Activated CD4-positive, alpha-beta T cell treated with anti-CD3 and anti-CD28 coated beads, Interleukin-2, amount 10 ng/mL, durations not matched to agents 7 days and 5 days (primary cell): ENCODE results near the gene MEF2D. TPM values are rescaled to one million over a fixed set of nuclear protein-coding genes. Genes with fewer than 3 reads are reported as not detected.

Source experiments
- CTCF ChIA-PET: fragments of 350-600 bp; sonication (Branson Sonifier 250); formaldehyde crosslinking; loops from one replicate; lab custom pipeline; 2021; ENCODE audit warnings: antibody characterized with exemption; lab: Charles Lee
- POLR2A ChIA-PET: fragments of 350-600 bp; sonication (Branson Sonifier 250); formaldehyde crosslinking; loops from one replicate; lab custom pipeline; 2021; ENCODE audit warnings: antibody characterized with exemption; lab: Charles Lee
- DNase-seq: peaks from one replicate; pipeline ENCODE4 v3.0.0-alpha.2; 2020
- H3K27ac Mint-ChIP-seq: one replicate; pipeline ENCODE4 v1.8.0; 2021; ENCODE audit warnings: mild to moderate bottlenecking, moderate library complexity, mixed read lengths
- H3K27me3 Mint-ChIP-seq: one replicate; pipeline ENCODE4 v1.8.0; 2021; ENCODE audit warnings: mixed read lengths
- H3K36me3 Mint-ChIP-seq: one replicate; pipeline ENCODE4 v1.8.0; 2021; ENCODE audit warnings: low read depth, mixed read lengths
- H3K4me1 Mint-ChIP-seq: one replicate; pipeline ENCODE4 v1.8.0; 2021; ENCODE audit warnings: mixed read lengths
- H3K4me3 Mint-ChIP-seq: one replicate; pipeline ENCODE4 v1.8.0; 2021; ENCODE audit warnings: mild to moderate bottlenecking, moderate library complexity, mixed read lengths
- H3K9me3 Mint-ChIP-seq: one replicate; pipeline ENCODE4 v1.8.0; 2021; ENCODE audit warnings: mixed read lengths
- total RNA-seq, 2 experiments: library from RNA; stranded (reverse); gene quantifications; one replicate each; pipeline ENCODE4 v1.2.3, GENCODE V29; 2021

MEF2D gene
- total RNA-seq, 2 experiments from 2014 or later: 34.0 to 39.4 TPM

DNA sequence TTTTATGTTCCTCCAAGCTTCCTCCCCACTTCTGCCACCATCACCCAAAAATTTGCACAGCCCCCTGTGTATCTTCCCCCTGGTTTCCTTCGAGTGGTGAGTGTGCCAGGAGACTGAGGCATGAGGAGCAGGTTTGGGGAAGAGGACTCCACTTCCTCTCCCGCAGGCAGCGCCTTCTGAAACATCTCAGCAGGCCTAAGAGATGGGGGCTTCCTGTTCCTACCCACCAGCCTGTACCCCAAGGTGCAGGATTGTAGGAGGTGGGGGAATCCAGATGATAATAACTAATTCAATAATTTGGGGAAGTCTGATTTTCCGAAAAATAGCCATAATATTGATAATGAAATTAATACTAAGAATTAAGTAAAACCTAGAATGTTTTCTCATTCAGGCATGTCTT lies 69.2 kb downstream of the MEF2D start:
- POLR2A ChIA-PET: no interaction called here
- Mint-ChIP-seq H3K4me3 (no peak overlapping the region), H3K27ac (no peak overlapping the region), H3K27me3 (peaks cover 95% of the 10 kb centered on the region), H3K36me3 (peaks cover 2% of the 10 kb centered on the region), H3K4me1 (peaks cover 7% of the 10 kb centered on the region), H3K9me3 (no peaks in the 10 kb centered on the region)
- CTCF ChIA-PET: interaction anchor here (0.6 to 6.5 kb wide), 4 partner anchors 14 to 59 kb away, joined by 3 to 36 read pairs (median 8); no protein-coding TSS in a partner anchor
- no peak for DNase-seq

DNA sequence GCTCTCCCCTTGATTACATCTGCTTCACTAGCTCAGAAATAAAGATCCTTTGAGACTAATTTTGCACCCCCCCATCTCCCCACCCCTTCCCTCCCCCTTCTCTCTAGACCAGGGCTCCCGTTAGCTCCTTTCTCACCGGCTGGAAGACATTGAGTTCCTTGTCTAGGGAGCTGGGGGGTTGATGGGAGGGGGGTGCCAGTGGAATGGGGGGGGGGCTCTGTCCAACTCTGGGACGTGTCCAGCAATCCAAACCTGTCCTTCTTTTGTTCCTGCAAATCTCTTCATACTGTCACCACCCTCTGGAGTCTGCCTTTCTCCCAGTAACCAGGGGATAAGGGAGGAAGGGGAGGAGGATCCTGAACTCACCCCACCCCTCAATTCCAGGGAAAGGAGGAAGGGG lies 69.7 kb downstream of the MEF2D start:
- H3K27ac Mint-ChIP-seq: no peak overlapping the region
- ChIA-PET CTCF (interaction anchor here (6.5 kb wide), 1 partner anchor 45 kb away, joined by 36 read pairs; no protein-coding TSS in a partner anchor), POLR2A (no interaction called here)
- H3K36me3 Mint-ChIP-seq: peaks cover 2% of the 10 kb centered on the region
- no peak for DNase-seq
- no peak overlapping the region for H3K4me3 Mint-ChIP-seq
- no peaks in the 10 kb centered on the region for H3K9me3 Mint-ChIP-seq
- H3K27me3 Mint-ChIP-seq: peaks cover 96% of the 10 kb centered on the region
- peaks cover 6% of the 10 kb centered on the region for H3K4me1 Mint-ChIP-seq

DNA sequence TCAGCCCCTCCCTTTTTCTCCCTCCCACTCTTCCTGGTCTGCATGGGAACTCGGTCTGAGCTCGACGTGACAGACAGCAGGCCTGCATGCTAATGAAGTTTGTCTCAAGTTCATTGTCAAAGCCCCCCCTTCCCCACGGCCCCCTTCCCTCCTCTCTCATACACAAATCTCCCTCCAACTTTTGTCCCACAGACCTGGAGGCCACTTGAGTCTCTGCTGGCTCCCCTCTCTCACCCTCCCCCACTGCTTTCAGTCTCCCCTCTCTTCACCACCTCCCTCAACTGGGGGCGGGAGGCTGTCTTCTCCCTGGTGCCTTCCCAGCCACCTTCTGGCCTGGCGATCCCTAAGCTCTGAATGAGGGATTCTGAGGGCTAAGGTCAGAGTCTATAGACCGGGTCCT lies 70.3 kb downstream of the MEF2D start:
- Mint-ChIP-seq H3K27me3 (peaks cover 97% of the 10 kb centered on the region), H3K27ac (no peak overlapping the region), H3K4me3 (no peak overlapping the region), H3K9me3 (no peaks in the 10 kb centered on the region), H3K36me3 (no peaks in the 10 kb centered on the region), H3K4me1 (peaks cover 3% of the 10 kb centered on the region)
- ChIA-PET CTCF (interaction anchor here (0.5 to 6.5 kb wide), 4 partner anchors 14 to 59 kb away, joined by 3 to 36 read pairs (median 4); no protein-coding TSS in a partner anchor), POLR2A (no interaction called here)
- no peak for DNase-seq

DNA sequence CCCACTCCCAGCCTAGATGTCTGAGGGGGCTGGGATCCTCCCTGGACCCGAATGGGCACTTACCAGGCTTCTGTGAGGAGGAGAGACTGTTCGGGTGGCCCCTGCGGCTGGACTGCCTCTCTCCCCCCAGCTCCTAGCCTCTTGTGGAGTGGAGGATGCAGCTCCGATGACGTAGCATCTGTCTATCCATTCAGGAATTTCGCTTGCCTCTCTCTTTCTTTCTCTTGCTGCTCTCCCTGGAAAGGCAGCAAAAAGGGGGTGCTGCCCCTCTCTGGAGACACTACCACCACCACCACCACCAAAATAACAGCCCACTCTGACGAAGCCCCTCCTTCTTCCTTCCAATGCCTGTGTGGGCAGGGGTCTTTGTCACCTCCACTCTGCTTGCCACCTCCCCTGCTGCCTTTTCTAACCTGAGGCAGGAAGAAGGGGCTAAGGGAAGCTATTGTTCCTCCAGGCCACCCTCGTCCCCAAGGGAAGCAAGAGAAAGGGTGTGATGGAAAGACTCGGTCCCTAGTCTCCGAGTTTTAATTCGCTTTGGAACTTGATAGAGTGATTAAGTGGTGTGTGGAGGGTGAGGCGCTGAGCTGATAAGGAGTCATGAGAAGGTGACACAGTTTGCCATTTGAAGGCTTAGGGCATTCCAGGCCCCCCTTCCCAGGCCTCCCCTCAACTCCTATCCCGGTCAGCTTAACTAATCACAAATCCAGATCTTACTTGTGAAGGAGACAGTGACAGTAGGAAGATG lies 71.1 kb downstream of the MEF2D start:
- no peaks in the 10 kb centered on the region for H3K4me1 Mint-ChIP-seq
- peaks cover 97% of the 10 kb centered on the region for H3K27me3 Mint-ChIP-seq
- H3K9me3 Mint-ChIP-seq: no peaks in the 10 kb centered on the region
- H3K27ac Mint-ChIP-seq: no peak overlapping the region
- CTCF ChIA-PET: interaction anchor here (0.5 to 6.5 kb wide), 5 partner anchors 13 to 60 kb away, joined by 3 to 36 read pairs (median 4); no protein-coding TSS in a partner anchor
- no peak overlapping the region for H3K4me3 Mint-ChIP-seq
- DNase-seq: no peak
- H3K36me3 Mint-ChIP-seq: no peaks in the 10 kb centered on the region
- POLR2A ChIA-PET: no interaction called here

DNA sequence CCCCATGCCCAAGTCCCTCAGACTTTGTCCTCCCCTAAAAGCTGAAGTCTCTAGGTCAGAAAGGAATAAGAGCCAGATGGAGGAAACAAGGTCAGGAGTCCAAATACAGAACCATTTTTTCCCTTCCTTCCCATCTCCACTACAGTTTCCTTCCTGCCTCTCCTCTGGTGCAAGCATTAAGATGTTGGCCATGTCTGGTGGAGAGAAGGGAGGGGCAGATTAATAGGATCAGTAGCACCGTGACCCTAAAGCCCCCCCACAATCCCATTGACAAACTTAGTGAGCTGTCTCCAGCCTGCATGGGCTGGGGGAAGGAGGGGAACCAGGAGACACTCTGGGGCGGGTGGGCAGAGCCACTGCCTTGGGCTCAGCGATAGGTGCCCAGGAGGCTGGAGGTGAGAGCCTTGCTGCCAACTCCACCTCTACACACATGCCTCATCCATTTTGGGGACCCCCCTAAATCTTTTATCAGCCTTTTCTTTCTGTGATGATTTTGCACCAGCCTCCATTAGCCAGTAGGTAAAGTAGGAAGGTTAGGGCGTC lies 71.8 kb downstream of the MEF2D start:
- ChIA-PET POLR2A (no interaction called here), CTCF (interaction anchor here (1.4 to 6.5 kb wide), 2 partner anchors 14 to 43 kb away, joined by 3 to 36 read pairs; no protein-coding TSS in a partner anchor)
- H3K27ac Mint-ChIP-seq: no peak overlapping the region
- H3K27me3 Mint-ChIP-seq: peaks cover 97% of the 10 kb centered on the region
- H3K36me3 Mint-ChIP-seq: no peaks in the 10 kb centered on the region
- H3K9me3 Mint-ChIP-seq: no peaks in the 10 kb centered on the region
- no peak for DNase-seq
- H3K4me3 Mint-ChIP-seq: no peak overlapping the region
- no peaks in the 10 kb centered on the region for H3K4me1 Mint-ChIP-seq

DNA sequence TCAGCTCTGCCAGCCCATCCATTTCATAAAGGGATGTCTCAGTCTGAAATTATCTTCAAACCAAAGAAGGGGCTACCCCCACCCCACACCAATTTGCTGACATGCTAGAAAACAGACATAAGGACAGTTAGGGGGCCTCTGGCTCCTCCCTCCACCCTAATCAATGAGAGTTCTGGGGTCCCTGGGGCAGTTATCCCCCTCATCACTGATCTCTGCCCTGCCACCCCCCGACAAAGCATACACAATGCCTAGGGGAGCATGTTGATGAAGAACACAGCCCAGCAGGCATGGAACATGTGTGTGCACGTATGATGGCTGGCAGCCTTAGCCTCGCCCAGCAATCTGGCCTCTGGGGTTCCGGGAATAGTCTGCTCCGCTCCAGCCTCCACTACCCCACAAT lies 72.6 kb downstream of the MEF2D start:
- DNase-seq: no peak
- H3K9me3 Mint-ChIP-seq: no peaks in the 10 kb centered on the region
- POLR2A ChIA-PET: no interaction called here
- peaks cover 97% of the 10 kb centered on the region for H3K27me3 Mint-ChIP-seq
- H3K27ac Mint-ChIP-seq: no peak overlapping the region
- no peaks in the 10 kb centered on the region for H3K4me1 Mint-ChIP-seq
- no peak overlapping the region for H3K4me3 Mint-ChIP-seq
- CTCF ChIA-PET: interaction anchor here (0.6 to 6.5 kb wide), 2 partner anchors 9 to 42 kb away, joined by 3 to 36 read pairs; no protein-coding TSS in a partner anchor
- H3K36me3 Mint-ChIP-seq: no peaks in the 10 kb centered on the region

DNA sequence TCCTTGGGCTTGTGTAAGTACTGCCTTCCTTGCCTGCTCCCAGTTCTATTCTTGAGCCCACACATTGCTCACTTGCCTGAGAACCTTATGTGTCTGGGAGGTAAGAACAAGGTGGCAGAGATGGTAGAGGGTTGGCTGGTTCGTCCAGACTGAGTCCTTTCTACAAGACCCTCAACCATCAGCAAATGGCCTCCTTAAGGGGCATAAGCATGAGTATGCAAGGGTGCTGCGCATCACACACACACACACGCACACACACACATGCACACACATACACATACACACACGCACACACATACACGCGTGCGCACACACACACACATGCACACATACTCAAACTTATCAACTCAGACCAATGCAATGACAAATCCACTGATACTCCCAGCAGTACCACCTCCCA lies 74.6 kb downstream of the MEF2D start:
- ChIA-PET CTCF (interaction anchor here (0.9 kb wide), 1 partner anchor 40 kb away, joined by 3 read pairs; no protein-coding TSS in a partner anchor), POLR2A (no interaction called here)
- Mint-ChIP-seq H3K9me3 (no peaks in the 10 kb centered on the region), H3K27me3 (peaks cover 95% of the 10 kb centered on the region), H3K4me1 (peaks cover 6% of the 10 kb centered on the region), H3K36me3 (no peaks in the 10 kb centered on the region), H3K4me3 (no peak overlapping the region), H3K27ac (no peak overlapping the region)
- DNase-seq: no peak

DNA sequence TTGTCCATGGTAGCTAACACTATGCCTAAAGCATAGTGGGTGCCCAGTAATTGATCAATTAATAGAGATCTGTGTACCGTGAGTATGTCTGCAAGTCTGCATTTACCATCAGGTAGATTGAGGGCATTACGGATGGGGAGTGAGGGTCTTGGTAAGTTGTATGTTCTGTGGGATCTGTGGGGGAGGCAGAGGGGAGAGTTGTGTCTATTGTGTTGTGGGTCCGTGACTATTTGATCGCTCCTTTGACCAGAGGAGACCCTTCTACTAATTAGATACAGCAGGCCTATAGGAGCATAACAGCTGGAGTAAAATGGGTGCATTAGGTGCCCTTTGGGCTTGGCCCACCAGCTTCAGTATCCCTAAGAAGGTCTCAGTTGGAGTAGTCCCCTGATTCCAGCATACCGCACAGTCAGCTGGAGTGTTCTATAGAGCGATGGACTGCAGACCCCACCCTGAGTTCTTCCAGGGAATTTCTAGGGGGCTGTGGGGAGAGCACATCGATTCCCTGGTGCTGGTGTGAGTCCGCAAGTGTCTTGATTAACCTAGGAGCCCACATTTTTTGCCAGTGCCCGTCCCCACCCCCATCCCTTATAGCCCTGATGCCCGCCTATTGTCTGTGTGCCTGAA lies 75.7 kb downstream of the MEF2D start:
- no peaks in the 10 kb centered on the region for H3K9me3 Mint-ChIP-seq
- POLR2A ChIA-PET: no interaction called here
- H3K27ac Mint-ChIP-seq: no peak overlapping the region
- CTCF ChIA-PET: interaction anchor here (0.7 to 3.5 kb wide), 3 partner anchors 12 to 40 kb away, joined by 3 to 22 read pairs (median 5); no protein-coding TSS in a partner anchor
- H3K27me3 Mint-ChIP-seq: peaks cover 94% of the 10 kb centered on the region
- H3K4me1 Mint-ChIP-seq: peaks cover 14% of the 10 kb centered on the region
- DNase-seq: no peak
- no peaks in the 10 kb centered on the region for H3K36me3 Mint-ChIP-seq
- H3K4me3 Mint-ChIP-seq: no peak overlapping the region

DNA sequence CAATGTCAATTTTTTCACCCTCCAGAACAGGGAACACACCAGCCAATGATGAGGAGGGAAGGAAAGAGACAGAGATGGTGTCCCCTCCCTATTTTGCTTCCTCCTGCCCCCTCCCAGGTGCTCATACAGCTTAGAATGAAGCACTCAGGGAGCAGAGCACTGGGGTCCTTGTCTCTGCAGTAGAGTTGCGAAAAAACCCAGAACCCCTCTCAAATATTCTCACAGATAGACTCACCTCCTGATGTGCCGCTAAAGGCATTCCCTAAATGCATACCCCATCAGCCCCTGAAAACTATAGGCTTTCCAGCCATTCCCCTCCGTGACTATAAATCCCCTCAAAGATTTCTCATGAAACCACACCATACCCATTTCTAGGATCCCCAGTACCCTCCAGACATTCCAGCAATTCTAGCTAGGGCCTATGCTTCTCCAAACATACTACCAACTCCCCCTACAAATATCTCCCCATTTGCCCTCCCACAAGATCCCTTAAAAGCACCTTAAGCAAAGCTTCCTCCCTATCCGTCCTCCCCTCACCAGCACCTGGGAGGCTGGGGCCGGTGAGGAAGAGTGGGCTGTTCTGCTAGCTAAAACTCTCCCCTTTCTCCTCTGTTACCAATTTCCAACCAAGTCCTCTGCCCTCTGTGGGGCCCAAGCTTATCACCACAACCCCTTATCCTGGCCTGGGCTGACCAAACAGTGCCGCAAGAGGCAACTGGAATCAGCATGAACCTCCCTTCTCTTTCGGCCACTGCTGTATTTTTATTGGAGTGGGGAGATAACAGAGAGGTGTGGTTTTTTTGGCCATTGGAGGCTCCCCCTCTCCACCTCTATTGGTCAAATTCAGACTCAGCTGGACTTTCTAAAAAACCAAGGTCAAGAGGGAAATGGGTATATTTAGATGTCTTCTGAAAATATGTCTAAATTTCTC lies 76.9 kb downstream of the MEF2D start:
- no peak overlapping the region for H3K4me3 Mint-ChIP-seq
- no peaks in the 10 kb centered on the region for H3K9me3 Mint-ChIP-seq
- H3K27me3 Mint-ChIP-seq: peaks cover 94% of the 10 kb centered on the region
- H3K27ac Mint-ChIP-seq: no peak overlapping the region
- ChIA-PET CTCF (interaction anchor here (0.6 to 3.5 kb wide), 4 partner anchors 13 to 69 kb away, joined by 3 to 22 read pairs (median 4); no protein-coding TSS in a partner anchor), POLR2A (no interaction called here)
- DNase-seq: no peak
- H3K36me3 Mint-ChIP-seq: no peaks in the 10 kb centered on the region
- H3K4me1 Mint-ChIP-seq: peaks cover 16% of the 10 kb centered on the region

DNA sequence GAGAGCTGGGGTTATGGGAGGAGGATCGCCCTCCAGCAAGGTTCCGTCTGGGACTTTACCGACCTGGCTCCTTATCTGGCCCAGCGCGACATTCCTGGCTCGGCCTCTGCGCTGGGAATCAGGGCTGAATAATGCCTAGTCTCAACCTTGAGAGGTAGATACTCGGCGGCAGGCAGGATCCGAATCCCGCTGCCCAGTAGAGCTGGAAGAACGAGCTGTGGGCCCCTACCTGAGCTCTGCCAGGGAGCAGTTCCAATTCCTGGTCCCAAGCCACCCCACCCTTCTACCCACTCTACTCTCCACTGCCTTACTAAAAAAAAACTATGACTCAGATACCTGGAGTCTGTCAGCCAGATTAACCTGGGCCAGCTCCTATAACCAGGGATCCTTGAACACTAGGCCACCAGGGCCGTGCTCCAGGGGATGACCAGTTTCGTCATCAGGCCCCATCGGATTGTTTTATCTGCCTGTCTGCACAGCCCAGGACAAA lies 77.9 kb downstream of the MEF2D start:
- no peaks in the 10 kb centered on the region for H3K9me3 Mint-ChIP-seq
- H3K36me3 Mint-ChIP-seq: no peaks in the 10 kb centered on the region
- no peak for DNase-seq
- H3K4me1 Mint-ChIP-seq: peaks cover 16% of the 10 kb centered on the region
- no peak overlapping the region for H3K4me3 Mint-ChIP-seq
- peaks cover 93% of the 10 kb centered on the region for H3K27me3 Mint-ChIP-seq
- POLR2A ChIA-PET: no interaction called here
- CTCF ChIA-PET: interaction anchor here (0.5 to 3.5 kb wide), 3 partner anchors 14 to 1040 kb away, joined by 3 to 22 read pairs (median 3); no protein-coding TSS in a partner anchor
- no peak overlapping the region for H3K27ac Mint-ChIP-seq

DNA sequence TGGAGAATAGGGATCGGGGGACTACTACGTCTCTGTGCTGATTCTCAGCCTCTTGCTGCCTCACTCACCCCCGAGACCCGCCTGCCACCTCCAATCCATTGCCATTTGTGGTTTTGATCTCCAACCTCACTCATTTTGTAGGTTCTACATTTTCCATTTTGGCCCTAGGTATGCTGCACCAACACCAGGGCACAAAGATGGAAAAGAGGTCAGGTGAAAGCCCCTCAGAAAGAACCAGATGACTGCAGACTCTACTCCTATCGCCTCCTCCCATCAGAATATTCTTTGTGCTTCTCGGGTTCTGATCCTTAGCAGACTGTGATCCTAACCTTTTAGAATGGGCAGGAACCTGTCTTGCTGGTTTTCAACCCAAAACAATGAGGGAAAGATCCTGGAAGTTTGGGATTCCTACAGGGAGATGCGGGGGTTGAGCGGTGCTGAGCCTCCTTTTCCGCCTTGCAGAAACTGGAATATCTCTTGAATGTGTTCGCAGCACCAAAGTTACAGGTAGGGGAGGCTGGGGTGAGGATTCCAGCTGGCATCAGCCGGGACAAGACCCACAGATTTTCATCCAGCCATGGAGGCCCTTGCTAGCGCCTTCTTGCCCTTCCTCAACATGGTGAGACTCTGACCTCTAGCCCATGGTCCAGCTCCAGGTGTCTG lies 78.5 kb downstream of the MEF2D start:
- no peak for DNase-seq
- Mint-ChIP-seq H3K27me3 (peaks cover 93% of the 10 kb centered on the region), H3K27ac (peak overlapping the region; percentile 37), H3K4me1 (peaks cover 16% of the 10 kb centered on the region), H3K9me3 (no peaks in the 10 kb centered on the region), H3K4me3 (peak overlapping the region; percentile 59), H3K36me3 (no peaks in the 10 kb centered on the region)
- ChIA-PET POLR2A (no interaction called here), CTCF (interaction anchor here (0.5 to 3.5 kb wide), 3 partner anchors 13 to 1040 kb away, joined by 3 to 22 read pairs (median 3); no protein-coding TSS in a partner anchor)
